ENCODE data around the gene LRRC75A.
"Not testable (repeated sequence)": the region's sequence is repeated elsewhere in the genome, so short reads cannot be mapped to it uniquely, and the experiment has no call there.

Gene LRRC75A

DNA sequence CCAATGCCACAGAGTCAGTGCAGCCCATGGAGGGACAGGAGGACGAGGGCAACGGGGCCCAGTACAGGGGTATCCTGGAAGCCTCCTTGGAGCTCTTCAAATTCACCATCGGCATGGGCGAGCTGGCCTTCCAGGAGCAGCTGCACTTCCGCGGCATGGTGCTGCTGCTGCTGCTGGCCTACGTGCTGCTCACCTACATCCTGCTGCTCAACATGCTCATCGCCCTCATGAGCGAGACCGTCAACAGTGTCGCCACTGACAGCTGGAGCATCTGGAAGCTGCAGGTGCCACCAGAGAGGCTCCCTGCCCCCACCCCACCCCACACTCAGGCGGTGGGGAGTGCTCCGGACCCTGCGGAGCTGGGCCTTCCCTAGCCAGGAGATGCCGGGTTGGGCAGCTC is 60.0 kb downstream of the LRRC75A start:
- DNase-seq (ENCODE audit: low read depth in 2 of 2) = no peak

DNA sequence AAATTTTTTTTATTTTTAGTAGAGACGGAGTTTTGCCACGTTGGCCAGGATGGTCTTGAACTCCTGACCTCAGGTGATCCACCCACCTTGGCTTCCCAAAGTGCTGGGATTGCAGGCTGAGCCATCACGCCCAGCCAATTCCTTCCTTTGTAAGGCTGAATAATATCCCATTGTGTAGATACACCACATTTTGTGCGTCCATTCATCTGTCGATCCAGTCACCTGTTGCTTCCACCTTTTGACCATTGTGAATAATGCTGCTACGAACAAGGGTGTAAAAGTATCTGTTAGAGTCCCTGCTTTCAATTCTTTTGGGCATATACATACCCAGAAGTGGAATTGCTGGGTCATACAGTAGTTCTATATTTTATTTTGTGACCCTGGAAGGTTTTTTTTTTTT is 61.3 kb downstream of the LRRC75A start:
- no peak for DNase-seq (ENCODE audit: low read depth in 2 of 2)

DNA sequence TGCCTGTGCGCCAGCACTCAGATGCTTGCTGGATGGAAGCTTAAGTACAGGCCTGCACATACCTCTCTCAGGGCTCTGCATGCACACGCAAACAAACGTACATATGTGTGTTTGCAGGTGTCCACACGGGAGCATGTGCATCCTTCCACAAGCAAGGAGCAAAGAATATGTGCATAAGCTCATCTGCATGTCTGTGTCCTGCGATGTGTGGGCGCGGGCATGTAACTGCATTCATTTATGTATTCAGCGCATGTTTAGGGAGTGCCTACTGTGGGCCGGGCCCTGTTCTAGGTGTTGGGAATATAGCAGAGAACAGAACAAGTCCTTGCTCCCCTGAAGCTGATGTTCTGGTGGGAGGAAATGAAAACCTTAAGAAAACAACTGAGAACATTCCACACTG is 62.9 kb downstream of the LRRC75A start:
- no peak for DNase-seq (ENCODE audit: low read depth in 2 of 2)

DNA sequence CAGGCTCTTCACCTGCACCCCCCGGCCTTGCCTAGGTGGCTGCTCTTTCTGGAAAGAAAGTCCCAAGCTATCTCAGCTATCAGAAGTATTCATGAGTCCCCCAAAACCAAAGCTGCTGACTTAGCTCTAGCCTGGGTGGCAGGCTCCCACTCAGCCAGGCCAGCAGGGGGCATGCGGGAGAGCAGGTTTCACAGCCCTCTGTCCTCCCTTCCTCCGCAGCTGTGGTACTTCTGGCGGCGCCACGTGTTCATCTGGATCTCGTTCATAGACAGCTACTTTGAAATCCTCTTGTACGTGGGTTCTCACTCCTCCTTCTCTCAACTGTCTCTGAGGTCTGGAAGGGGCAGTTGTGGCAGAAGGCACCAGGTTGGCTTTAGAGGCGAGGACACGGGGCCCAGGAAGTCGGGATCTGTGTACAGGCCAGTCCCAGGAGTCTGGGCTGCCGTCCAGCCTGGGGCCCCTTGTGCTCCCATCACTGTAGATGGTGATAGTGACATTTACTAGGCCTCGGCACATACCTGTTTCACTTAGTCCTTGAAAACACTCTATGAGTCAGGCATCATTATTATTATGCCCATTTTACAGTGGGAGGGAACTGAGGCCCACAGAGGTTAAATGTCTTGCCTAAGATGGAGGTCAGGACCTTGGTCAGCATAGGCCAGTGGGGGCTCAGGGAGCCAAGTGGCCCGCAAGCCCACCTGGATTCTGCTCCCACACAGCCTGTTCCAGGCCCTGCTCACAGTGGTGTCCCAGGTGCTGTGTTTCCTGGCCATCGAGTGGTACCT is 63.7 kb downstream of the LRRC75A start:
- DNase-seq (ENCODE audit: low read depth in 2 of 2) = peak in 1 of 2 donors; percentile 57

DNA sequence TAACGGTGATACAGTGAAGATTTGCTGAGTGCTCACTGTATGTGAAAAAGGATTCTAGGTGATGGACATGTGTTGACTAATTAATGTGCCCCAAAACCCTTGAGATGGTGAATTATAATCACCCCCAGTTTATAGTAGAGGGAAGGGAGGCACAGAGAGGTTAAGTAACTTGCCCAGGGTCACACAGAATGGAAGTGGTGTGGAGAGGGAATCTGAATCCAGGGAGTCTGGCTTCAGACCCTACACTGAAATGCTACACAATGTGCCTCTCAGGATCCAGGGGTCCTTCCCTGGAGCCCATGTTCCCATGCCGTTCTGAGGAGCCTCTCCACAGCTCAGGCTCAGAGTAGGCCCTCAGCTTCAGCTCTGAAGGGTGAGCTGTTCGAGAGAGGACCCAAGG is 65.0 kb downstream of the LRRC75A start:
- no peak for DNase-seq (ENCODE audit: low read depth in 2 of 2)

DNA sequence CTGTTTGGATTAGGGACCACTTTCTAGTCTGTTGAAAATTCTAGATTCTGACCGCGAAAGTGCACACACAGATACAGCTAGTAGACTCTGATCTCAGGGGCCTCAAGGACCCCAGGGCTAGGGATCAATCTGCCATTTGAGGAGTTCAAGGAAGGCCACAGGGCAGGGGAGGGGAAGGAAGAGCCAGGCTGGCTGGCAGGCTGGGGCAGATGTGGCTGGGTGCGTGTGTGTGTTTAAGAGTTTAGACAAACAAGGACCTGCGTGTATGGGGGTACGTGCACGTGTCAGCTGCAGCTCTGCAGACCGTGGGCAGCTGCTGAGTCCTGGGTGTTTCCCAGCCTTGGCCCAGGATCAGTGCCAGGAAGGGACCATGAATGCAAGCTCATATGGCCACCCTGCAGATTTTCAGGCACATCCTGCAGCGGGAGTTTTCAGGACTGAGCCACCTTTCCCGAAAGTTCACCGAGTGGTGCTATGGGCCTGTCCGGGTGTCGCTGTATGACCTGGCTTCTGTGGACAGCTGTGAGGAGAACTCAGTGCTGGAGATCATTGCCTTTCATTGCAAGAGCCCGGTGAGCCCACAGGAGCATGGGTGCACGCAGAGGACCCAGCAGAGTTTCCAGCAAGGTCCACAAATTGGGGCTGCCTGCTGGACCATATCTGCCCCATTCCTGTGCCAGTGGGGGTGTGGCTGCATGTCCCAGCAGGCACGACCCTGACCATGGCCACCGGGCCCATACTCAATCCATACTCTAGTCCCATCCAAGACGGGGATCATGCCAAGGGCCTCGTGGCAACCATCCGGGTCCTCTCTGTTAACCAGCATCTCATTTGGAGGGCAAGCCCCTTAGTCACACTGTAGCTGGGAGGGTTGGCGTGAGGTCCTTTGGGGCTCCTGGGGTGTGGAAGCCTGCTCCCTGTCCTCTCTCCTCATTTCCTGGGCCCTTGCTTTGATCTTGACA is 66.0 kb downstream of the LRRC75A start:
- DNase-seq (ENCODE audit: low read depth in 2 of 2) = no peak

DNA sequence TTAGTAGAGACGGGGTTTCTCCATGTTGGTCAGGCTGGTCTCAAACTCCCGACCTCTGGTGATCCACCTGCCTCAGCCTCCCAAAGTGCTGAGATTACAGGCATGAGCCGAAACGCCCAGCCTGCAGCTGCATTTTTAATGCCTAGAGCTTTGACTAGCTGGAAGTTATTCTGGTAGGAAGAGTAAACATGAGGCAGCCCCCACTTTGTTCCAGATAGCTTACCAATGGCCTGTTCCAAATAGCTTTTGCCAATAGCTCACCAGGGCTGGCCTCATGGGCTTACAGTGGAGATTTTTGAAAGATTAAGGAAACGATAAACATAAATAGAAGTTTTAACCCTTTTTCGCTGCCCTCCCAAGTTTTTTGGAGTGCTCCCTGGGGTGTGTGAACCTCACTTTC is 66.8 kb downstream of the LRRC75A start:
- no peak for DNase-seq (ENCODE audit: low read depth in 2 of 2)

DNA sequence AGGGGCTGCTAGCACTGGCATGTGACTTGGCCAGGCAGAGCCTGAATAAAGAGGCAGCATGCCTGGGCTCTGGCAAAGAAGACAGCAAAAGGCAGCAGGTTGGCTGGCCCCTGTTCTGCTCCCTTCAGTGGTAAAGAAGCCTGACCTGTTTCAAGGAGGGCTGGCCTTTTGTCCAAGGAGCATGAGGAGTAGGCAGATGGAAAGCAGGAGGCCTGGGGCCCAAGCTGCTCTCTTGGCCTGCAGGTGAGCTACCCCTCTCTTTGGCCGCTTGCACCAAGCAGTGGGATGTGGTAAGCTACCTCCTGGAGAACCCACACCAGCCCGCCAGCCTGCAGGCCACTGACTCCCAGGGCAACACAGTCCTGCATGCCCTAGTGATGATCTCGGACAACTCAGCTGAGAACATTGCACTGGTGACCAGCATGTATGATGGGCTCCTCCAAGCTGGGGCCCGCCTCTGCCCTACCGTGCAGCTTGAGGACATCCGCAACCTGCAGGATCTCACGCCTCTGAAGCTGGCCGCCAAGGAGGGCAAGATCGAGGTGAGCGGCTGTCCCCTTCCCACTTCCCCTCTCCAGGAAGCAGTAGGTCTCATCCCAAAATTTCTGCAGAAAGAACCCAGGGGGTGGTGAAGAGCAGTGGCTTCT is 68.6 kb downstream of the LRRC75A start:
- DNase-seq (ENCODE audit: low read depth in 2 of 2) = no peak

DNA sequence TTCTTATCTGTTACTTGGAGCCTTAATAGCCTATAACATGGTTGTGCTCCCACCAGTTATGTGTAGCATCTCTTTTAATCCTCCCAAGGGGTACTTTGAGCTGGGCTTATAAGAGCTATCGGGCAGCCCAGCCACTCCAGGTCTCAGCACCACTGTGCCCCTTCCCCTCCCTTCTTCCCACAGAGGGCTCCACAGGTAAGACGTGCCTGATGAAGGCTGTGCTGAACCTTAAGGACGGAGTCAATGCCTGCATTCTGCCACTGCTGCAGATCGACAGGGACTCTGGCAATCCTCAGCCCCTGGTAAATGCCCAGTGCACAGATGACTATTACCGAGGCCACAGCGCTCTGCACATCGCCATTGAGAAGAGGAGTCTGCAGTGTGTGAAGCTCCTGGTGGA is 69.6 kb downstream of the LRRC75A start:
- no peak for DNase-seq (ENCODE audit: low read depth in 2 of 2)

DNA sequence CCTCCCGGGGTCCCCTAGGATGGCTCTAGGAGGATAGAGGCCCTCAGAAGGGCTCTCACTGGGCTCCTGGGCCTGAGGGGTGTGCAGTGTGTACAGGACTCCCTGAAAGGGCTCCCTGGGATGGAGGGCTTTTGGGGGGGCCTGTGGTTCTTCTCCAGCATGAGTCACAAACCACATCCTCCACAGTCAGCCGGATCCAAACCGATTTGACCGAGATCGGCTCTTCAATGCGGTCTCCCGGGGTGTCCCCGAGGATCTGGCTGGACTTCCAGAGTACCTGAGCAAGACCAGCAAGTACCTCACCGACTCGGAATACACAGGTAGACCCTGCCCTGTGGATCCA is 72.1 kb downstream of the LRRC75A start:
- peak in 1 of 2 donors; percentile 60 for DNase-seq (ENCODE audit: low read depth in 2 of 2)

DNA sequence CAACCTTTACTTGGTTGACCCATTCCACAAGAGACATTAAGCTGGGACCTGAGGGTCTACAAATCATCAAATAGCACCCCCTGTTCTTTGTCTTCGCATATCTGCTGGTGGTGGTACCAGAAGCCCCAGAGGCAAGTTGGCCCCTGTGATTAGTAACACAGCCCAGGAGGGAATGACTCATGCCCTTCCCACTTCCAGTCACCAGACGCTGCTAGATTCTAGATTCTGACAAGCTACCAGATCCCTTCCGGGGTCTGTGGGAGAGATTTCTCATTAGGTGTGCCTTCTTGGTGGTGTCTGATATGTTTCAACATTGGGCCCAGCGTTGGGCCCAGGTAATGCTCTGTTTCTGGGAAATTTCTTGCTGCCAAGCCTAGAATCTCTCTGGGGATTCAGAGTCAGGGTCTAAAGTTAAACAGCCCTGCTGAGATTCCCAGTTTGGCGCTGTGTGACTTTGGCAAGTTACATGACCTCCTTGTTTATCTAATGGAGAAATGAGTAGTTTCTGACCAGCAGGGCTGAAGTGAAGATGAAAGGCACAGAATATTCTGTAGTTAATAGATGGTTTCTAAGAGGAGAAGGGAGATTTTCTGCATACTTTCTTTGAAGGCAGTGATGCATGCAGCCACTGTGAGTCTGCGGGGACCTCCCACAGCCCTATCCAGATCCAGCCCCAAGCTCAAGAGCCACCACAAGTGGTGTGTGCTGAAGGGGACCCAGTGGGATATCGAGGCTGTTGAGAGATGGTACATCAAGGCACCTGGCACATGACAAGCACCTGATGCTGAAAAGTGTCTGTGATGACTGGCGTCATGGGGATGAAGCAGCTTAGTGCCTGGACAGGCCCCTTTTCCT is 72.7 kb downstream of the LRRC75A start:
- peak; percentile 60 to 68 for DNase-seq (ENCODE audit: low read depth in 2 of 2)

DNA sequence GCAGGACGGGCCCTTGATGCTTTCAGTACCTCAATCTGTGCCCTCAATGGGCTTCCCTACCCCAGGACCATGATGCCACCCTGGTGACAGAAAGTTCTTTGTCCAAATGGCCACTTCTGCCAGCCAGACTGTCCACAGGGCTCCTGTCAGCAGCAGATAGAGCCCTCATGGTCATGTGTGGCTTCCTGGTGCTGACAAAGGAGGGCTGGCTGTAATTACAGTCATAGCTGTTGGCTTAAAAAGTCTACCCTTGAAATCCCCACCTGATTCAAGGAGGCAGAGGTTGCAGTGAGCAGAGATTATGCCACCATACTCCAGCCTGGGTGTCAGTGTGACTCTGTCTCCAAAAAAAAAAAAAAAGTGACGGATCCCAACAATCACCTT is 73.3 kb downstream of the LRRC75A start:
- no peak for DNase-seq (ENCODE audit: low read depth in 2 of 2)

DNA sequence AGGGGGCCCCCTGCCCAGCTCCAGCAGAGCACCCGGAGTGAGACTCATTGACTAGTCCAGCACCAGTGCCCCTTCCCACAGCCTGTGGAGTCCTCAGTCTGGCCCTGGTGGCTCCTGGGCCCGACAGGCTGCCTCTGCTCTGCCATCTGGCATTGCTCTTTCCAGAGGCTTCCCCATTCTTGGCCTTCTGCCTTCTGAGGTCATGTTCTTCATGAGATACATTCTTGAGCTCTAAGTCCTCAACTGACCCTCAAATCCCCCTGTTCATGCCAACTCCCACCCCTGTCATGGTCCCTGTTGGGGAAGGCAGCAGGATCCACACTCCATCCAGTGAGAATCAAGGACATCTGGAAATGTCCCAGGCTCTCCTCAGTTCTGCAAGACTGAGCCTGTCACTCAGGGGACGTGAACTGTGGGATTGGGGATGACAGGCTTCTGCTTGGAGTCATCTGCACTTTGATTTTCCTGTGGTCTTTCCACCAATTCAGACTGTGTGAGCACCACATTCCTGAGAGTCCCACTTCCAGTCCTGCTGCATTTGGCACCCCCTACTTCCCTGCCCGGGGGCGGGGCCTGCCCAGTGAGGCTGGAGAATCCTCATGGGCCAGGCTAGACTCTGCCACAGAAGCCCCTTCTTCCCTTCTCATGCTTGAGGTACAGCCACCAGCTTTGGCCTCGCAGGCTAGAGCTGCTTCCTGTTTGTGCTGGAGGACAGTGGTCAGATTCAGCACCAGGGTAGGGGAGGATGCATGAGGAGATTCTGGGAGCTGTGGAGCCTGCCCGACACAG is 73.9 kb downstream of the LRRC75A start:
- DNase-seq (ENCODE audit: low read depth in 2 of 2) = no peak

DNA sequence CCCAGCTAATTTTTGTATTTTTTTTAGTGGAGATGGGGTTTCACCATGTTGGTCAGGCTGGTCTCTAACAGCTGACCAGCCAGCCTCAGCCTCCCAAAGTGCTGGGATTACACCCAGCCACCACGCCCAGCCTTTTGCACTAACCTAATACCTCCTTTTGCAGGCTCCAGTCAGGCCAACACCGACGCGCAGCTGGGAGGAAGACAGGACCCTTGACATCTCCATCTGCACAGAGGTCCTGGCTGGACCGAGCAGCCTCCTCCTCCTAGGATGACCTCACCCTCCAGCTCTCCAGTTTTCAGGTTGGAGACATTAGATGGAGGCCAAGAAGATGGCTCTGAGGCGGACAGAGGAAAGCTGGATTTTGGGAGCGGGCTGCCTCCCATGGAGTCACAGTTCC is 74.6 kb downstream of the LRRC75A start:
- no peak for DNase-seq (ENCODE audit: low read depth in 2 of 2)

DNA sequence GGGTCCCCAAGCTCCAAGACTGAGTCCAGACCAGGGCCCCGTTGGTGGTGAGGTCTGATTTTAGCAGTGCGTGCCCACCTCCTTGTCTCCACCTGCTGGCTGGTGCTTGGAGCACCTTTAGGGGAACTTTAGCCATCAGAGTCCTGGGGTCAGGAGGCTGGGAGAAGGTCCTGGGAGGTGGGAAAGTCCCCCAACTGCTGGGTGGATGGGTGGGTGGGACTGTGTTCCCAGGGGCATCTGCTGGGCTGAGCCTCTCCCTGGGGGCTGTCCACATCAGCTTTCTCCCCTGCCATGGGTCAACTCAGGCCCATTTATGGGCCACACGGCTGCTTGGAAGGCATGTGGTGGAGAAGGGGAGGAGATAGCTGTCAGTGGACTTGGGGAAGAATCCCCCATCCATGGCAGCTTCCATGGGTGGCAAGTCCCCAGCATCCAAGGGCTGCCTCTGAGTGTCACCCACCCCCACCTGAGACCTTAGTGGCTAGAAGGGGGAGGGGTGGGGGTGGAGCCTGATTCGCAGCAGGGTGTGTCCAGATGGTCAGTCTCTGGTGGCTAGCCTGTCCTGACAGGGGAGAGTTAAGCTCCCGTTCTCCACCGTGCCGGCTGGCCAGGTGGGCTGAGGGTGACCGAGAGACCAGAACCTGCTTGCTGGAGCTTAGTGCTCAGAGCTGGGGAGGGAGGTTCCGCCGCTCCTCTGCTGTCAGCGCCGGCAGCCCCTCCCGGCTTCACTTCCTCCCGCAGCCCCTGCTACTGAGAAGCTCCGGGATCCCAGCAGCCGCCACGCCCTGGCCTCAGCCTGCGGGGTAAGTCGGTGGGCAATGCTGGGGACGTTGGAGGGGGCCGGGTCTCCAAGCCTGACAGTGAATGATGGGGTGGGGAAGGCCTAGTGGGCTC is 76.7 kb downstream of the LRRC75A start, which contains the start of gene TRPV2:
Gene TRPV2 (plus strand): TSS at position 541 of the 894 bp plus-strand sequence. CDS start 2,098 bp downstream, outside the sequence.
- DNase-seq (ENCODE audit: low read depth in 2 of 2) = no peak

DNA sequence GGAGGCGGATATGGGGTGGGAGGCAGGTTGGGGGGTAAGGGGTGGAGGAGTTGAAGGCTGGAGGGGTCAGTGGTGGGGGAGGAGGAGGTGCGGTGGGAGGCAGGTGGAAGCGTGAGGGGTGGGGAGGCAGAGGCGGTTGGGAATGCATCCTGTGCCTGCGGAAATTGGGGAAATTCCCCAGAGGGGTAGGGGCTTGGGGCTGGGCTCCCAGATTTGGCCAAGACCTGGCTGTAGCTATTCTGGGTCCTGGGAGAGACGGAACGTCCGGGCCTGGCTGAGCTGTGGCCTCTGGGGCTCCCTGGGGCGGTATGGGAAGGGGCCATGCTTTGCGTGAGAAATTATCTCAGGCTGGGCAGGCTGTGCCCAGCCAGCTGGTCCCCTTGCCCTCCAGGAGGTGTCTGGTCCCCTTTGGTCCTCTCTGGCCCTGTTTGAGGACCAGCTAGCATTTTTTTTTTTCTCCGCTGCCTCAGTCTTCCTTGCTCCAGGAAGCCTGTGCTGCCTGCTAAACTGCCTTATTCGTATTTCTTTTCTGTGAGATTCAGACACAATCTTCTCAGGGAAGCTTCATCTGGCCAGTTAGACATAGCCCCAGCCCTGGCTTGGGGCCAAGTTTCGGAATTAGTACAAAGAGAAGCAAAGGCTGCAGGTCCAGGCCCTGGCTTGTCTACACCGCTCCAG is 83.9 kb downstream of the LRRC75A start:
- DNase-seq (ENCODE audit: low read depth in 2 of 2) = no peak

DNA sequence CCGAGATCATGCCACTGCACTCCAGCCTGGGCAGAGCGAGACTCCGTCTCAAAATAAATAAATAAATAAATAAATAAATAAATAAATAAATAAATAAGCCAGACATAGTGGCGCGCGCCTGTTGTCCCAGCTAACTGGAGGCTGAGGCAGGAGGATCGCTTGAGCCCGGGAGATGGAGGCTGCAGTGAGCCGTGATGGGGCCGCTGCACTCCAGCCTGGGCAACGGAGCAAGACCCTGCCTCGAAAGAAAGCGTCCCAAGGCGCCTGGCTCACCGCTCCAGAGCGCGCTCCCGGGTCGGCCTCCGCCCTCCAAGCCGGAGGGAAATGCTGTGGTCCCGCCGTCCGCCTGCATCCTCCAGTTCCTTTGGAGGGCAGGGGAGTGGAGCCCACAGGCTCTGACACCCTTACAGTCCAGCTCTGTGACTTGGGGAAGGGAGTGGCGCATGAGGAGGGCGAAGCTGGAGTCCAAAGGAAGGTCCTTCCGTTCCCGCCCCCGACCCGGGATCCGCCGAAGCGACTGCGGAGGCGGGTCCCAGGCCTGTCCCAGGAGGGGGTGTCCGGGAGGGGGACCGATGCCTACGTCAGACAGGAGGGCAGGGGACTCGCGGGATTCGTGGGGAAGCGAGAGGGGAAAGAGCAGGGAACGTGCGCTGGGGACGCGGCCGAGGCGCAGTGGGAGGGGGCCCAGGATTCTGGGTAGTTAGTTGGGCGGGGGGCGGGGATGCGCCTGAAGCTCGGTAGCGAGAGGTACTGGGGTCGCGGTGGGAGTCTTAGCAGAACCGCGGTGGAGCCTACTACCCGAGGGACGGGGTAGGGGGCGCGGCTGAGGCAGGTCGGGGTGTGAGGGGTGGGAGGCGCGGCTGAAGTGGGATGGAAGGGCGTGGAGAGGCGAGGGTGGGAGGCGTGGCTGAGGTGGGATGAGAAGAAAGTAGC is 85.0 kb downstream of the LRRC75A start:
- no peak for DNase-seq (ENCODE audit: low read depth in 2 of 2)

DNA sequence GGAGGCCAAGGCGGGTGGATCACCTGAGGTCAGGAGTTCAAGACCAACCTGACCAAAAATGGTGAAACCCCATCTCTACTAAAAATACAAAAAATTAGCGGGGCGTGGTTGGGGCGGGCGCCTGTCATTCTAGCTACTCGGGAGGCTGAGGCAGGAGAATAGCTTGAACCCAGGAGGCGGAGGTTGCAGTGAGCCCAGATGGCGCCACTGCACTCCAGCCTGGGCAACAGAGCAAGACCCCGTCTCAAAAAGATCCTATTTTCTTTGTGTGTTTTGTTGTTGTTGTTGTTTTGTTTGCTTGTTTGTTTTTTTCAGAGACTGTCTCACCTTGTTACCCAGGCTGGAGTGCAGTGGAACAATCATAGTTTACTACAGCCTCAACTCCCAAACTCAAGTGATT is 88.1 kb downstream of the LRRC75A start:
- DNase-seq (ENCODE audit: low read depth in 2 of 2) = not testable (repeated sequence)

Measured in stimulated activated CD8-positive, alpha-beta memory T cell treated with anti-CD3 and anti-CD28 coated beads, Interleukin-15, amount 100 ng/mL, for 48 hours (primary cell).